ENCODE results near the gene ANKRD28.
"Not testable (repeated sequence)": the region's sequence is repeated elsewhere in the genome, so short reads cannot be mapped to it uniquely, and the experiment has no call there.

ANKRD28 gene

DNA sequence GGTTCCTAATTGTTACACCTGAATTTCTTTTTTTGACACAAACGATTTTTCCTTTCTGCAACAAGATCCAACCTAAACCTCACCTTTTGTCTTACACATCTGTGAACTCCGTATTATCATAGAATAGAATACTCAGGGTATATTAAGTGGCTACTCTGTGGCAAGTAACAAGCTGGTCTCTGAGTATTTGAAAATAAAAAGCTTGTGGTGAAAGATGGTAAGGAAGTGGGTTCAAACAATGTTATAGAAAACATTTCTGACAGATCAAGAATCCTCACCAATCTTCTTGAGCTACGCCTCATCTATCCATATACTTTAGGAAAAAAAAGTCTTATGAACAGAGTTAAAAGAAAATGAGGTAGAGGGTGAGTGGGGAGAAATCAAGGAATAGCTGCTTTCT lies 3.5 kb upstream of the ANKRD28 start:
- no peak for DNase-seq

DNA sequence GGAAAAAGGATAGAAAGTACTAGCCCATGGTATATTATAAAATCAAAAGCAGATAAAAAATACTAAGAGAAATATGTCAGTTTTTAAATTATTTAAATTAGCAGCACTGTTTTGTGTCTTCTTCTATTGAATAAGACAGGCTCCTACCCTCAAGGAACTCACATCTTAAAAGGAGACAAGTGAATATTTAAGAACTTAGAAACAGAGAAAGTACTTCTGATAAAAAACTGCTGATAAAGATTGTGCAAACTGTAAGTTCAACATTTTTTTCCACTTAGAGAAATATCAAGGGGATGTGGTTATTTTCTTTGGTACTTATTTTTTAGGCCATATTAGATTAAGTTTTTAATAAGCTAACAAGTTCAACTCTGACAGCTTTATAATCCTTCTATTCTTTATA lies 3.0 kb upstream of the ANKRD28 start:
- DNase-seq: no peak

DNA sequence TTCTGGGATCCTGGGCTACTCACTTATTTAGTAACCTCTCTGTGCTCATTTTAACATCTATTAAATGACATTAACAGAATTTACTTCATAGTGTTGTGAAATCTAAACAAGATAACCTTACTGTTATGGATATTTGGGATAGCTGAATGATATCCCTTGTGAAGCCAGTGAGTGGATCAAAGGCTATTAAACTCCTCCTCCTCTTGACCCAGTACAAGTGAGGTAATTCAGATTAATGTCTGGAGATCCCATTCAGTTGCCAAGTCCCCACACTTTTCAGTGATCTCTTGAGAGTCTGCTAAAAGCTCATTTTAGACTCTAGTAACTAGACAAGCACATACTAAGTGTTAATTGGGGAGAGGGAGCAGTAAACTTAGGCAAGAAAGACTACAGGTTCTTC lies 2.5 kb upstream of the ANKRD28 start:
- no peak for DNase-seq

DNA sequence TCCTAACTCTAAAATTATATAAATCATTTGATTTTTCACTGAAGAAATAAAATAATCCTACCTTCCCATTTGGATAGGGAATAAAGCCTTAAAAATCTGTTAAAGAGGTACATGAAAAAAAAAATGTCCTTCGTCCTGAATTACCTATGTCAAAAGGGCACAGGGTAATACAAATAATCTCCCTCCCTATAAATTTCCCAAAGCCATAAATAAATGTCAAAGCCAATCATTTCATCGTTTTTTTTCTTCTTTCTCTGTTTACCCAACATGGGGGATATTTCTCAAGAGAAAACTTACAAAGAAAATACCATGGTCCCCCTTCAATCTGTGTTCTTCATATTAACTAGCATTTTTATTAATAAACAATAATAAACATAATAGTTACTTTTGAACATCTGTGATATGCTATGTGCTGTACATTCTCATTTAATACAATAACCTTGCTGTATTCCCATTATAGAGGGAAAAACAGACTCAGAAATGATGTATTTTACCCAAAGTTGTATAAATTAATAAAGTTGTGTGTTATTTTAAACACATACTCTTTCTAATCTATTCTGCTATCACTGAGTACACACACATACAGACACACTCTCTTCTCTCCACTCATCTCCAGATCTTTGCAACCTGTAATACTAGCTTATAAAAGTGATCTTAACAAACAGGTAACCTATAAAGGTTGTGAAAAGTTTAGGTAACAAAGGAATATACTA lies 910 bp upstream of the ANKRD28 start:
- DNase-seq: no peak

DNA sequence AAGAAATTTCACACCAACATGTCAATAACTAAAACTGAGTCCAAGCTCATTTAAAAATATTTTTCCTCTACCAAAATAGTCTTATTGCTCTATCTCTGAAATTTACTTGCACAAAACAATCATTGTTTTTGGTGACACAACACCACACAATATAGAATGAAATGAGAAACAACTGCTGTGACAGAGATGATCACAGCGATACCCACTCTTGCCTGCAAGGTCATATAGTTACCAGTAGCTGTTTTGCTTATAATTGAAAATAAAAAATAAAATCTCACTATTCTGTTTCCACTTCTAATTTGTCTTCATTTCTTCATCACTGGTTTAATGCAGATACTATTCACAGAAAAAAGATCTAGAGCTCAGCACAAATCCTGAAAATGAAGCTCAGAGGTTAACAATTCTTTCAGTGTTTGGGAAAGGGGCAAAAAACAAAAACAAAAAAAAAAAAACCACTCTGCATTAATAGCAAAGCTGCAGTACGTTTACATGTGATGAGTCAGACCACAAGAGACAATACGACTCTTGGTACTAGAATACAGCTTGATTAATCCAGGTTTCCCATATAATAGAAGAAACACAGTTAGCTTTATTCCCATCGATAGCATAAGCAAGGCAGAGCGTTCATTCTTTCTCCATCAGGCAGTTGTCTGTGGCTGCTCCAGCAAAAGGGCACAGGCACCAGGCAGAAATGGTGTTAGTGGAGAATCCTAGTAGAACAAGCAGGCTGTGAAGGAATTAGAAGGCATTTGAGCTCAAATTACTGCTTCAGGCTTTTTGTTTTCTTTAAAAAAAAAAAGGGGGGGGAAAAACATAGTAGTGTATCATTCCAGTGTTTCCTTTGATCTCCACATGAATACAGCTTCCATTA lies 773 bp downstream of the ANKRD28 start:
- DNase-seq: peak; percentile 11

DNA sequence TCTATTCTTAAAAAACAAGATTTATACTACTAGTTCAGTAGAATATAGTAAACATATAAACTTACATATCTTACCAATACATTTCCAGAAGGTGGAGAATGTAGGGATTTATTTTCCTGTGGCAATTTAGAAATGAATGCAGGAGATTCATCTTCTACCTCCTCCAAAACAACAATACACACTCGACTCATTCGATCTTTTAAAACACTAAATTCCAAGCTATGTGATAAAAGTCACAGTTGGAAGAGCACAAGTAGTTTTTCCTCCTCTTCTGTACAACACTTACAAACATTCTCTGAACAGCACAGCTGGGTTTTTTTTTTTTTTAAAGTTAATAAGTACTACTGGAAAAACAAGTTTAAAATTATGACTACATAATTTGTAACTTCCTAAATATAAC lies 1.4 kb downstream of the ANKRD28 start:
- DNase-seq: no peak

DNA sequence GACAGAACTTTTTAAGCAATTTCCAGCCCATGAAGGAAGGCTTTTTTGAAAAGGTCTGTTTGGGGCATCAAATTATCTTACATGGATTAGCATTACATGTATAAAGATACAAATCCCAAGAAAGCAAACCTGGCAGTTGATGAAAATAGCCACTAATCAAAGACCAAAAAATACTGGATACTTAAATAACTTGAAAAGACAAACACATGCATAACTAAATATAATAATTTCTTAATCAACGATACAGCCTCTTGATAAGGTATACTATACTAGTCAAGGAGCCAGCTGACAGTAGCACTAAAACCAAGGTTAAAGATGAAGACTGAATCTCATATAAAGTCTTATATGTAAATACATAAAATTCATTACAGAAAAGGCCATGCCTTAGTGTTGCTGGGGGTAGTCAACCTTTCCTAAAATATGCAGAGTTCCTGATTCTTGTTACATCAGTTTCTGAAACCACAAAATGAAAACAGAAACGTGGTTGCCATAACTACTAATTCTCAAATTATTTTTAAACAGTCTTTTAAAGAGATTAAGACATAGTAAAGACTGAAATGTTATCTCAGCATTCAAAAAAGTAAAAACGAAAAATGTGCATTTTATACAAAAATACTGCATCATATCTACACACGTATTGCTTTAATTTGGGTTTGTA lies 2.0 kb downstream of the ANKRD28 start:
- no peak for DNase-seq

DNA sequence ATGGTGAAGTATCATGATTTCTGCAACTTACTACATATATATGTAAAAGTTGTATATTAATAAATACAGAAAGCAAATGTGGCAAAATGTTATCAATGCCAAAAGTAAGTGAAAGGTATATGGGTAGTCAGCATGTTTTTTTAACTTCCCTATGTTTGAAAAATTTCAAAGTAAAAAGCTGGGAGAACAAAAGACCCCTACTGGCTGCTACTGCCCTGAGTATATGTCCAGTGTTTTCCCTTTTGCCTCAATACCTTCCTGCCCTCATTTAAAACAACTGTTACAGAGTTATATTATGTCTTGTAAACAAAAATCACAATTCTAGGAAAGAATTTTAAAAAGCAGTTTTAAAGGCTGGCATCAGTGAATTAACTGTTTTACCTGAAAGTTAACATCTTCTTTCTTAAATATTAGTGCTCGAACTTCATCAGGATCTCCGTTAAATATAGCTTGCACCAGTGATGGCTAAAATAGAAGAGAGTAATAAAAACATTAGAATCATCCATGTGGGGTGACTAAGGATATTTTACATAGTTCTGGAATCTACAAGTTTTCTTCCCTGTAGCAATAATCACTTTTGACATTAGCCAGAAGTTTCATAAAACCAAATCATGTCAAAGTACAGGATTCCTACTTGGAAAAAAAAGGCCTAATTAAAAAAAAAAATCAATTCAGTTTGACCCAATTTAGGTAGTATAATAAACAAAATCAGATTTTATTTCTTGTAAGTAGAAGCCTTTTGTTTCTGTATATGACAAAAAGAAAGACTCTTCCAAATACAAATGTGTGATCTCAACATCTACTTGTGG lies 2.7 kb downstream of the ANKRD28 start:
- no peak for DNase-seq

DNA sequence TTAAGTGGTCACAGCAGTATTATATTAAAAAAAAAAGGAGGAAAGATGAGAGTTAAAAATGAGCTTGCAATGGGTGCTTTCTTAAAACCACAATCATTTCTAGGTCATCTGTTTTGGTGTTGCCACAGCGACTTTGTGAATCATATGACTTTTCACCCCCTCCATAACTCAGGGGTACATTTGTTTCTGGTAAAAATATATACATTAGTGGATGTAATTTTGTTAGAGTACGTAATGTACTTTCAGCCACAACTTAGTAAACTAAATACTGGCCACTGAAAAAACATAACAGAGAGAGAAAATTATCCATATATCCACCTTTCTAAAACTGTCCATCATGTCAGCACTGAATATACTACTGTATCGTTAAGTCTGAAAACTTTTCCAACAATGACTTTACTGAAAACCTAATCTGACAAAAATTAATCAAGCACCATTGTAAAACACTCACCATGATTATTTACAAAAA lies 3.4 kb downstream of the ANKRD28 start:
- no peak for DNase-seq

DNA sequence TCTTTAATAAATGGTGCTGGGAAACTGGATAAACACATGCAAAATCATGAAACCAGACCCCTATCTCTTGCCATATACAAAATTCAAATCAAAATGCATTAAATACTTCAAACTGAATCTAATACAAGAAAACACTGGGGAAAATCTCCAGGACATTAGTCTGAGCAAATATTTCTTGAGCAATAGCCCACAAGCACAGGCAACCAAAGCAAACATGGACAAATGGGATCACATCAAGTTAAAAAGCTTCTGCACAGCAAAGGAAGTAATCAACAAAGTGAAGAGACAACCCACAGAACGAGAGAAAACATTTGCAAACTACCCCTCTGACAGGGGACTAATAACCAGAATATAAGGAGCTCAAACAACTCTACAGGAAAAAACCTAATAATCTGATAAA lies 6.3 kb downstream of the ANKRD28 start:
- no peak for DNase-seq

DNA sequence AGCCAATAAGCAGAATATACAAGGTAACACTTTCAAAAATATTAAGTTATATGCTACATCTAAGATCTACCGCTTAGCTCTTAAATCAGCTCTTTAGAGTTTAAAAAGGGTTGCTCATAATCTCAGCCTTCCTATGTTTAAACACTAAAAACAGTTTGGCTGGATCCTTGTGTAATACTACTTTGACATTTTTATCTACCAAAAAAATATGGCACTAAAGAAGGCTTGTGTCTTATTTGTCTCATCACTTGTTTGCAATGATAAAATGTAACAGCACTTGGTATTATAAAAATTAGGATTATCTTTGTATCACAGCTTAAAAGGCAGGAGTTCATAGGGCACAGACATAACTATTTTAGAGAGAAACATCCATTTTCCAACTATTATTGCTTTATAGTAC lies 9.8 kb downstream of the ANKRD28 start:
- no peak for DNase-seq

DNA sequence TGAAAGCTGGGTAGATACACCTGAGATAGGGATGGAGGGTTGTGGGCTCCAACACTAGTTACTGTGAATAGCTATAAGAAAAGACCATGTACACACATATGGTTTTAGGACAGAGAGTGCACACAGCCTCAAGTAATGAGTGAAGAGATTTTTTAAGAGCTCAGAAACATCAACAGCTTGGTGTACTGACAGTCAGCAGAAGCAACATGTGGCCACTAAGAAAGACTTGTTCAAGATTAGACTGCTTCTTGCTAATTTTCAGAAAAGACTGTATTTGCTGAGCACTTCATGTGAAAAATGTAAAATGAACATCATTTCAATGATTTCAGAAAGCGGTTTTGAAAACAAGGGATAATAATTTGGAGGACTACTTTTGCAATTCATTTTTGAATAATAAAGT lies 10.3 kb downstream of the ANKRD28 start:
- DNase-seq: no peak

DNA sequence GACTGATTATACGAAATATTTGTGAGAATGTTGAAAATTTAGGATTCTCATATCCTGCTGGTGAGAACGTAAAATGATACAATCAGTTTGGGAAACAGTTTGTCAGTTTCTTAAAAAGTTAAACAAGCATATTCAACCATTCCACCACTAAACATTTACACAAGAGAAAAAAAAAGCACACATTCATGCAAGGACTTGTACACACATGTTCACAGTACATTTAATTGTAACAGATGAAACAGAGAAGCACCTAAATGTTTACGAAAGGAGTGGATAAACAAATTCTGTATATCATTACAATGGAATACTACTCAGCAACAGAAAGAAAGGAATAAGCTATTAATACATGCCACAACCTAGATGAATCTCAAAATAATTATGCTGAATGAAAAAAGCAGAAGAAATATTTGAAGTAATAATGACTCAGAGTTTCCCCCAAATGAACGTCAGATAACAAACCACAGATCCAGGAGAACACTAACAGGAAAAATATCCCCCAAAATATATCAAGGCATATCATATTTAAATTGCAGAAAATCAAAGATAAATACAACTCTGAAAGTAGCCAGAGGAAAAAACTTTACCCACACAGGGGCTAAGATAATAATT lies 14.3 kb downstream of the ANKRD28 start:
- DNase-seq: no peak

DNA sequence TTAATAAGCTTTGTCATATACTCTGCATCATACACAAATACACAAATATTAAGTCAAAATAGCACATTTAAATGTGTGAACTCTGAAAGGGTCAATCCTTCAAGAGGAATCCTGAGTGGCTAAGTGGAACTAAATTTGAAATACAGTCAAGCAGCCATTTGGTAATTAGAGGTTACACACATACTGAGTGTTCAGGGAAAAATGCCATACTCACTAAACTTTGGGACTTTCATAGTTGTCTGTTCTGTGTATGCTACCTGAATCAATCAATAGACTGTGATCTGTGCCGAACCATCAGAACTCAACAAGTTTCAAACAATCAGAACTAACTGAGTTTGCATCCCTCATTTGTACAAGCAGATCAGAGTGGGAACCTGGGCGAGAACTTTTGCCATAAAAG lies 15.3 kb downstream of the ANKRD28 start:
- no peak for DNase-seq

DNA sequence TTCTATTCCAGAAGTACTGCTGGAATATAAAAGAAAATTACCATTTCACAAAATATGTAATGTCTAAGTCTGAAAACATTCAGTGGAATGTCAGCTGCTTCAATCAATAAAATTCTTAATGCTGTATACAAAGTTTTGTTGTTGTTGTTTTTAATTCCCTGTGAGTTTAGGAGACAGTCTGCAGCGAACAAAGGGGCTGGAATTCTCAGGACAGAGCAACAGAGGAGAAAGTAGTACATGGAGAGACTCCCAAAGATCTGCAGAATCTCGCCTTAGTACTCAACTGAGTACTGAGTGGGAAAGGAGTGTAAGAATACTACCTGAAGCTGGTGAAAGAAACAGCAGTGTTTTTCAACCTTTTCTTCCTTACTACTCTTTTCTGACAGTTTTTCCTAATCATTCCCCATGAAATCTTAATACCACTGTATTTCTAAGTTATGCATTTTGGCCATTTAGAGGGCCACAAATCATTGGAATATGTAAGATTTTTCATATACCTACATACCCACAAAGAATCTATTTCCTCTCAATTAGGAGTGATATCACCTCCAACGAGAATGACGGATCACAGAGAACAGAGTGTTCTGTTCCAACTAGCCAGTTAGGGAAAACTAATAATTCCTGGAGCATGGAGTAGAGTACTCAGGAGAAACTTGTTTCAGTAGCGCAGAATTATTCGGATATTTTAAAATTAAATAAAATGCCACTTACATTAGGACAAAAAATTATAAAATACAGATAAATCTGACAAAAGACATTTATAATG lies 16.0 kb downstream of the ANKRD28 start:
- DNase-seq: no peak

DNA sequence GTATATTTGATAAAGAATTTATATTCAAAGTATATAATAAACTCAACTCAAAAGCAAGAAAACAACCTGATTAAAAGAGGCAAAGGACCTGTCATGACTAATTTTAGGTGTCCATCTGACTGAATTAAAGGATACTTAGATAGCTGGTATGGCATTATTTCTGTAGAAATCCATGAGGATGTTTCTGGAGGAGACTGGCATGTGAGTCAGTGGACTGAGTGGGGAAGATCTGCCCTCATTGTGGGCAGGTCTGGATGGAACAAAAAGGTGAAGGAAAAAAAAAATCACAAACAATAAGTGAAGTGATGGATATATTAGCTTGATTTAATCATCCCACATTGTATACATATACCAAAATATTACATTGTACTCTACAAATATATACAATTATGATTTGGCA lies 16.6 kb downstream of the ANKRD28 start:
- DNase-seq: no peak

DNA sequence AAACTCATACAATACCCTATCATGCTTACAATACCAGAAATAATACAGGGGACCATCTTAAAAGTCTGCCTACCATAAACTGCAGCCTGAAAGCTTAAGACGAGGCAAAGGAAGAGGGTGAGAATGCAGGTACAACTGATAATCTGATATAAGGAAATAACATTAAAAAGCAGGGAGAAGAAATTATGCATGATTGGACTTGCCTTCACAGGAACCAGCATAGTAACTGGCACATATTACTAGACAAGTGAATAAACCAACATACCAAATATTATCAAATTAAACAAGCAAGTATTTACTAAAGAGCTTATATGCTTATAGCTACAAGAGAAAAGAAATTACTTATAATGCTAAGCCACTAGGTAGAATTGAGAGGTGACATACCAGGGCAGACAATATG lies 18.7 kb downstream of the ANKRD28 start:
- DNase-seq: no peak

DNA sequence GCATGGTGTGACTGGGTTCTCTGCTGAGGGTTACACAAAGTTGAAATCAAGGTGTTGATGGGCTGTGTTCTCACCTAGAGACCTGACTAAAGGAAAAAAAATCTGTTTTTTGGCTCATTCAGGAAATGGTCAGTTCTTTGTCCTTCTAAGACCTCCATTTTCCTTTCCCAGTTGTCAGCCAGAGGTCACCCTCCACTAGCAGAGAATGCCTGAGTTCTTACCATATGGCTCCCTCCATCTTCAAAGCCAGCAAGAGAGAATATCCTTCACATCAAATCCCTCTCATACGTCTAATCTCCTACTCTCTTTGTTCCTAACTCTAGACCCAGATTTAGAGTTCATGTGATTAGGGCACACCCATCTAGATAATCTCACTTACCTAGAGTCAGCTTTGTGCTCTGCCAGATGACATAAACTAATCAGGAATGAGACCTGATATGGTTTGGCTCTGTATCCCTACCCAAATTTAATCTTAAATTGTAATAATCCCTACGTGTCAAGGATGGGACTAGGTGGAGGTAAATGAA lies 19.4 kb downstream of the ANKRD28 start:
- no peak for DNase-seq

DNA sequence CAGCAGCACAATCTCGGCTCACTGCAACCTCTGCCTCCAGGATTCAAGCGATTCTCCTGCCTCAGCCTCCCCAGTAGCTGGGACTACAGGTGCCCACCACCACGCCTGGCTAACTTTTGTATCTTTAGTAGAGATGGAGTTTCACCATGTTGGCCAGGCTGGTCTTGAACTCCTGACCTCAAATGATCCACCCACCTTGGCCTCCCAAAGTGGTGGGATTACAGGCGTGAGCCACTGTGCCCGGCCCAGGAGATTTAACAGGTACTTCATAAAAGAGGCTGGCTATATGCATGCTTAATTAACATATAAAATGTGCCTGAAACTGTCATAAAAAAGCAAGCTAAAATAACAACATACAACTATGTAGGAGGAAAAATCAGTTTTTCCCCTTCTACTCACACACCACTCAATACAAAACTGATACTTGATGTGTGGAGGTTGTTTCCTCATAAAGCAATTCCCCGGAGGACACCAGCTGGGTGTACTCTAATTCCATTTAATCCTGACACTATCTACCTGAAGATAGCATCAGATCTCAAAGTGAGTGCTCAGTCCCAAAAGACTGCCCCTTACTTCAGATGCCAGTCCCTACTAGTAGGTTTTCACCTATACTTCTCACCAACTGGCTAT lies 22.7 kb downstream of the ANKRD28 start:
- not testable (repeated sequence) for DNase-seq

DNA sequence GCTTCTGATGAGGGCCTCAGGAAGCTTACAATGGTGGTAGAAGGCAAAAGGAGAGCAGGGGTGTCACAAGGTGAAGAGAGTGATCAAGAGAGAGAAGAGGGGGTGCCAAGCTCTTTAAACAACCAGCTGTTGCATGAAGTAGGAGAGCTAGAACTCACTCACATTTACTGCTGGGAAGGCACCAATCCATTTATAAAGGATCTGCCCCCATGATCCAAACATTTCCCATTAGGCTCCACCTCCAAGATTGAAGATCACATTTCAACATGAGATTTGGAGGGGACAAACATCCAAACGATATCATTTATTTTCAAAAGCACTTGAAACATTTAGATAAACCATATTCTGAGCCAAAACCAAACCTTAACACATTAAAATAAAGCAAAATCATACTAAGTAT lies 26.3 kb downstream of the ANKRD28 start:
- DNase-seq: no peak

Measured in DMS 273 treated with DMSO at 0.1 percent for 48 hours (cell line).